Heart left ventricle (tissue), 13 donors: ENCODE data around the gene CENPP.

Source experiments
- POLR2A ChIP-seq, 2 donors: fragments of 450-650 bp; IDR thresholded peaks; one replicate each; pipeline ENCODE4 v1.6.1; 2017; ENCODE audit warnings: antibody characterized with exemption in 2 of 2, mild to moderate bottlenecking in 2 of 2, moderate library complexity in 2 of 2
- TF ChIP-seq, protein P1 (sequence below), 12 donors: fragments of 200-600 bp; sonication (generic) in 4 of 12; IDR thresholded peaks; one replicate each; pipeline versions ENCODE4 v1.5.0 to v1.8.0; 2018 to 2022; ENCODE audit warnings: antibody characterized with exemption in 12 of 12, mild to moderate bottlenecking in 5 of 12
- donor health status: ischemic (EF 13 %, LVEDD 7.1; RV severe dilation, severe dysfunction).
- donor health status: DM: no; HTN: yes; CAD: no.
- donor health status: DM: no; HTN: no; CAD: no.
- donor health status: ischemic (EF 25% LVEDD 6.9; RV normal size, moderate dysfunction).
- donor health status: ischemic (EF 25% LVEDD 5.7; RV mildly dilated, moderate dysfunction).
- donor health status: ischemic (EF 35%, LVEDD 5.7; RV mildly dilated, moderate dysfunction).
- donor health status: nonischemic (EF 11% LVEDD 7.7; RV severe dilation, severe dysfunction).
- donor health status: DM: yes; HTN: yes; CAD: no.
- donor health status: PGD.
- donor health status: ischemic (EF 29% LVEDD 5.4; RV normal size, mild dysfunction).
- donor health status: nonischemic (EF 23%, LVEDD 6.1; RV moderate dilation, normal function).

GRCh38 chr9:92666912-92667532, 341.3 kb downstream of the CENPP start:
- TF ChIP-seq, protein P1, sequence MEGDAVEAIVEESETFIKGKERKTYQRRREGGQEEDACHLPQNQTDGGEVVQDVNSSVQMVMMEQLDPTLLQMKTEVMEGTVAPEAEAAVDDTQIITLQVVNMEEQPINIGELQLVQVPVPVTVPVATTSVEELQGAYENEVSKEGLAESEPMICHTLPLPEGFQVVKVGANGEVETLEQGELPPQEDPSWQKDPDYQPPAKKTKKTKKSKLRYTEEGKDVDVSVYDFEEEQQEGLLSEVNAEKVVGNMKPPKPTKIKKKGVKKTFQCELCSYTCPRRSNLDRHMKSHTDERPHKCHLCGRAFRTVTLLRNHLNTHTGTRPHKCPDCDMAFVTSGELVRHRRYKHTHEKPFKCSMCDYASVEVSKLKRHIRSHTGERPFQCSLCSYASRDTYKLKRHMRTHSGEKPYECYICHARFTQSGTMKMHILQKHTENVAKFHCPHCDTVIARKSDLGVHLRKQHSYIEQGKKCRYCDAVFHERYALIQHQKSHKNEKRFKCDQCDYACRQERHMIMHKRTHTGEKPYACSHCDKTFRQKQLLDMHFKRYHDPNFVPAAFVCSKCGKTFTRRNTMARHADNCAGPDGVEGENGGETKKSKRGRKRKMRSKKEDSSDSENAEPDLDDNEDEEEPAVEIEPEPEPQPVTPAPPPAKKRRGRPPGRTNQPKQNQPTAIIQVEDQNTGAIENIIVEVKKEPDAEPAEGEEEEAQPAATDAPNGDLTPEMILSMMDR (IDR thresholded peaks at IDR 0.05): no peak
- no peak for TF ChIP-seq POLR2A (IDR thresholded peaks at IDR 0.05)
